Hepatocyte (in vitro differentiated cells): Measurements from ENCODE around the gene FLAD1. TPM values are rescaled to one million over a fixed set of nuclear protein-coding genes. Genes with fewer than 3 reads are reported as not detected.

ENCODE experiments used
- DNase-seq: peaks from one replicate; pipeline ENCODE4 v3.0.0-alpha.2; 2016; ENCODE audit warnings: low spot score
- H2AFZ ChIP-seq: fragments of 200-600 bp; sonication (generic); 2 replicates; pipeline ENCODE4 v1.6.0; 2016; ENCODE audit warnings: antibody characterized with exemption, mild to moderate bottlenecking
- H3K27ac ChIP-seq: fragments of 200-600 bp; sonication (generic); 2 replicates; pipeline ENCODE4 v1.5.1; 2016; ENCODE audit warnings: mild to moderate bottlenecking
- H3K27me3 ChIP-seq: fragments of 200-600 bp; sonication (generic); 2 replicates; pipeline ENCODE4 v1.6.1; 2016
- H3K36me3 ChIP-seq: fragments of 200-600 bp; sonication (generic); replicated peaks from 2 replicates; pipeline ENCODE4 v1.5.1; 2016; ENCODE audit warnings: low read depth; ENCODE audit not compliant: insufficient read depth
- H3K4me1 ChIP-seq: fragments of 200-600 bp; sonication (generic); 2 replicates; pipeline ENCODE4 v1.5.1; 2016; ENCODE audit warnings: mild to moderate bottlenecking, moderate library complexity; ENCODE audit not compliant: insufficient read depth
- H3K4me2 ChIP-seq: fragments of 200-600 bp; sonication (generic); 2 replicates; pipeline ENCODE4 v1.6.0; 2016
- H3K4me3 ChIP-seq: fragments of 200-600 bp; sonication (generic); 2 replicates; pipeline ENCODE4 v1.5.1; 2016; ENCODE audit warnings: mild to moderate bottlenecking
- H3K79me2 ChIP-seq: fragments of 200-600 bp; sonication (generic); 2 replicates; pipeline ENCODE4 v1.6.0; 2017; ENCODE audit warnings: mild to moderate bottlenecking
- H3K9me2 ChIP-seq: fragments of 200-600 bp; sonication (generic); replicated peaks from 2 replicates; pipeline ENCODE4 v1.6.0; 2017; ENCODE audit warnings: mild to moderate bottlenecking; ENCODE audit not compliant: insufficient read depth
- H3K9me3 ChIP-seq: fragments of 200-600 bp; sonication (generic); 2 replicates; pipeline ENCODE4 v1.5.1; 2016; ENCODE audit warnings: low read depth, mild to moderate bottlenecking
- H4K20me1 ChIP-seq: fragments of 200-600 bp; sonication (generic); 2 replicates; pipeline ENCODE4 v1.6.0; 2016; ENCODE audit warnings: mild to moderate bottlenecking; ENCODE audit not compliant: insufficient read depth, poor library complexity, severe bottlenecking
- CTCF ChIP-seq: fragments of 200-600 bp; sonication (generic); IDR thresholded peaks from 2 replicates; pipeline ENCODE4 v1.5.1; 2016; ENCODE audit warnings: antibody characterized with exemption, mild to moderate bottlenecking; ENCODE audit not compliant: poor library complexity
- EZH2 ChIP-seq: fragments of 200-600 bp; sonication (generic); IDR thresholded peaks from 2 replicates; pipeline ENCODE4 v1.6.1; 2016; ENCODE audit warnings: antibody characterized with exemption, mild to moderate bottlenecking, borderline replicate concordance
- EZH2phosphoT487 ChIP-seq: fragments of 200-600 bp; sonication (generic); IDR thresholded peaks from one replicate; pipeline ENCODE4 v1.6.1; 2018; ENCODE audit warnings: antibody characterized with exemption, mild to moderate bottlenecking, low read depth, moderate library complexity; ENCODE audit not compliant: unreplicated experiment, severe bottlenecking
- WGBS: methylation state at CpG from one replicate; pipeline ENCODE4 v1.1.6; 2016; ENCODE audit warnings: low lambda C conversion rate; ENCODE audit errors: missing lambda C conversion rate; 5-methylcytosine and 5-hydroxymethylcytosine counted together
- polyA plus RNA-seq: library from polyadenylated mRNA; unstranded; fragments of >200 nt; fragmentation: Nextera tagmentation; extraction: Ambion mirVana; gene quantifications from 2 replicates; pipeline ENCODE4 v1.2.1, GENCODE V29; 2016
- total RNA-seq: library from RNA; depleted of rRNA; stranded (reverse); fragments of >200 nt; gene quantifications from 2 replicates; pipeline ENCODE4 v1.2.3, GENCODE V29; 2014

FLAD1 gene
- total and polyA plus RNA-seq, 2 experiments from 2014 or later, result 25.6 to 45.1 TPM

GRCh38 chr1:154936555-154937084 is 46.5 kb upstream of the FLAD1 start, which contains the start of gene PMVK:
Gene PMVK (minus strand): TSS chr1:154936719. CDS start chr1:154936685, 34 bp downstream.
- Histone ChIP-seq H3K27me3 (no peaks in the 10 kb centered on the region), H3K4me2 (peak within 1 kb of the TSS; percentile 69), H3K4me1 (peaks cover 8% of the 10 kb centered on the region), H3K9me3 (no peaks in the 10 kb centered on the region), H3K4me3 (peak within 1 kb of the TSS; percentile 26), H3K79me2 (peaks cover 9% of the 10 kb centered on the region), H2AFZ (peak within 1 kb of the TSS; percentile 71), H3K36me3 (no peaks in the 10 kb centered on the region), H4K20me1 (no peaks in the 10 kb centered on the region), H3K27ac (peak within 1 kb of the TSS; percentile 96), H3K9me2 (no peaks in the 10 kb centered on the region)
- under 1% methylated on average over 45 of the region's 45 CpGs for WGBS
- TF ChIP-seq EZH2 (no peak), CTCF (peak; percentile 41)
- peak; percentile 97 for DNase-seq

- H3K79me2 ChIP-seq, result peaks cover 9% of the 10 kb centered on the region
- WGBS, result 1% methylated on average over 36 of the region's 36 CpGs
- peak overlapping the region; percentile 96 for H3K27ac ChIP-seq
- no peaks in the 10 kb centered on the region for H4K20me1 ChIP-seq
- H3K4me2 ChIP-seq, result peak overlapping the region; percentile 69
- no peak for TF ChIP-seq EZH2
- TF ChIP-seq EZH2phosphoT487, result no peak
- peak; percentile 23 for TF ChIP-seq CTCF
- no peaks in the 10 kb centered on the region for H3K36me3 ChIP-seq
- no peaks in the 10 kb centered on the region for H3K27me3 ChIP-seq
- peak overlapping the region; percentile 71 for H2AFZ ChIP-seq
- peak overlapping the region; percentile 26 for H3K4me3 ChIP-seq
- peaks cover 8% of the 10 kb centered on the region for H3K4me1 ChIP-seq
- peak; percentile 95 for DNase-seq
- no peaks in the 10 kb centered on the region for H3K9me2 ChIP-seq
- H3K9me3 ChIP-seq, result no peaks in the 10 kb centered on the region
Measured at GRCh38 chr1:154937085-154937987, 45.8 kb upstream of the FLAD1 start.

GRCh38 chr1:154937988-154938386 is 45.2 kb upstream of the FLAD1 start:
- Histone ChIP-seq H3K4me3 (no peak overlapping the region), H3K36me3 (no peaks in the 10 kb centered on the region), H3K9me3 (no peaks in the 10 kb centered on the region), H3K27me3 (no peaks in the 10 kb centered on the region), H3K9me2 (no peaks in the 10 kb centered on the region), H3K4me2 (peak overlapping the region; percentile 69), H3K27ac (peak overlapping the region; percentile 96), H4K20me1 (no peaks in the 10 kb centered on the region), H2AFZ (no peak overlapping the region), H3K79me2 (peaks cover 9% of the 10 kb centered on the region), H3K4me1 (peaks cover 8% of the 10 kb centered on the region)
- no peak for TF ChIP-seq EZH2phosphoT487
- no peak for TF ChIP-seq CTCF
- no peak for TF ChIP-seq EZH2
- 82% methylated on average over 8 of the region's 8 CpGs for WGBS
- no peak for DNase-seq
